GM19397 (cell line): ENCODE results near the gene OTOG.
"Not testable (repeated sequence)": the region's sequence is repeated elsewhere in the genome, so short reads cannot be mapped to it uniquely, and the experiment has no call there.

Source experiments
- ATAC-seq: cut with Tn5 transposase; IDR thresholded peaks from one replicate; pipeline ENCODE4 v1.9.1; 2021; ENCODE audit warnings: mild to moderate bottlenecking, moderate library complexity; ENCODE audit not compliant: unreplicated experiment

OTOG gene

DNA sequence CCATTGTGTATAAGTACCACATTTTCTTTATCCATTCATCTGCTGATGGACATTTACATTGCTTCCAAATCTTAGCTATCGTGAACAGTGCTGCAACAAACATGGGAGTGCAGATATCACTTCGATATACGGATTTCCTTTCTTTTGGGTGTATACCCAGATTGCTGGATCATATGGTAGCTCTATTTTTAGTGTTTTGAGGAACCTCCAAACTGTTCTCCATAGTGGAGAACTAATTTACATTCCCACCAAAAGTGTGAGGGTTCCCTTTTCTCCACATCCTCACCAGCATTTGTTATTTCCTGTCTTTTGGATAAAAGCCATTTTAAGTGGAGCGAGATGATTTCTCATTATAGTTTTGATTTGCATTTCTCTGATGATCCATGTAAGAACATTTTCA lies 75.7 kb downstream of the OTOG start:
- ATAC-seq, result not testable (repeated sequence)

DNA sequence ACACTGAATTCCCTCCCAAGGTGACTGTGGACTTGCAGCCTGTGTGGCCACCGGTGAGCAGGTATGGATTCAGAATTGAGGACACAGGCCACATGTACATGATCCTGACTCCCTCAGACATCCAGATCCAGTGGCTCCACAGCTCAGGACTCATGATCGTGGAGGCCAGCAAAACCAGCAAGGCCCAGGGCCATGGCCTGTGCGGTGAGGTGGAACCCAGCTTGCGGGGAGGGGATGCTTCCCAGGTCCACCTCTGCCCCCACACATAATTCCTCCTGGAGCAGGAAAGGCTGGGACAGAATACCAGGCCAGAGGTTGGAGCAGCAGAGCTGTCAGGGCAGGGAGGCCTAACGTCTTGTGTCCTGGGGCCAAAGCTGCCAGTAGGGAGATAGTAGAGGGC lies 82.1 kb downstream of the OTOG start:
- no peak for ATAC-seq

DNA sequence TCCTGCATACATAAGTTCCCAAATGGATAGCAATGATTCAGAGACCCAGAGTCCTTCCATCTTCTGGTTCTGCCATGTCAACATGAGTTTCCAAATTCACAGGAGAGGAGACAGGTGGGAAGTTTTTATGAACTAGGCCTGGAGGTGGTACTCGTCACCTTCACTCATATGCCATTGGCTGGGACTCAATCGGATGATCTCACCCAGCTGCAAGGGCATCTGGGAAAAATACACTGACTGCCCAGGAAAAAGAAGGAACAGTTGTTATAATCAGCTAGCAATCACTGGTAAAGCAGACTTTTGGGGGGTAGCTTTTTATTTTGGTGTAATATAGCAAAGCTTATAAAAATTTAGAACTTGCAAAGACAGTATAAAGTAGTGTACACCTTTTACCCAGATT lies 83.9 kb downstream of the OTOG start:
- no peak for ATAC-seq

DNA sequence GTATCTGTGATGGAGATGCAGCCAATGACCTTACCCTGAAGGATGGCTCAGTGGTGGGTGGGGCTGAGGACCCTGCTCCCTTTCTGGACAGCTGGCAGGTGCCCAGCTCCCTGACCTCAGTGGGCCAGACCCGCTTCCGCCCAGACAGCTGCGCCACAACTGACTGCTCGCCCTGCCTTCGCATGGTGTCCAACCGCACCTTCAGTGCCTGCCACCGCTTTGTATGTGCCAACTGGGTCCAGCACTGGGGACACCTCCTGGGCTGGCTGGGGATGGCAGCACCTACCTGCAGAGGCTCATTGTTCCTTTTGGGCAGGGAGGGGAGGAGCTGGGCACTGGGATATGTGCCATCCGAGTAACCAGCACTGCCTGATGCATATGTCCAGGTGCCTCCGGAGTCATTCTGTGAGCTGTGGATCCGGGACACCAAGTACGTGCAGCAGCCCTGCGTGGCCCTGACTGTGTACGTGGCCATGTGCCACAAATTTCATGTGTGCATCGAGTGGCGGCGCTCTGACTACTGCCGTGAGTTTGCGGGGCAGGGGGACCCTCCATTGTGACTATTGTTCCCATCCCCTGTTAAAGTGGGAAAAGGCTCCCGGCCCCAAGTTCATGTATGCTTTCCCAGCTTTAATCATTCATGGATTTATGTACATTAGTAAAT lies 84.8 kb downstream of the OTOG start:
- ATAC-seq, result no peak

DNA sequence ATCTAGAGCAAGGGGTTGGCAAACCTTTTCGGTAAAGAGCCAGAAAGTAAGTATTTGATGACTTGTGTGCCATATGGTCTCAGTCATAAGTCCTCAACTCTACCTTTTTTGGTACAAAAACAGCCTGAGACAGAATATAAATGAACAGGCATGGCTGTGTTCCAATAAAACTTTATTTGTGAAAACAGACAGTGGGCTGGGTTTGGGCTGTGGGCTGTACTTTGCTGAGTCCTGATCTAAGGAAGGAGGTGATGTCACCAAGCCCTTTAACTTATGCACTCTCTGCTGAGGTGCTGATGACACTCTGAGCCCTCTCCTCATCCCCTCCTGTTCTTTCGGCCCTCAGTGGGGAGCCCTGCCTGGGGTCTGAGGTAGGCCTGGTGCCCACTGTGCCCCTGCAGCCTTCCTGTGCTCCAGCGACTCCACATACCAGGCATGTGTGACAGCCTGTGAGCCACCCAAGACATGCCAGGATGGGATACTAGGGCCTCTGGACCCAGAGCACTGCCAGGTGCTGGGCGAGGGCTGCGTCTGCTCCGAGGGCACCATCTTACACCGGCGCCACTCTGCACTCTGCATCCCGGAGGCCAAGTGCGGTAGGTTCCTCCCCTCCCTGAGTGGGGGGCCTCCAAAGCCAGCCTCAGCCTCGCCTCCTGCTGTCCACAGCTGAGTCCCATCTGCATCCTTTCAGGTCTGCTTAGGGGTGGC lies 86.4 kb downstream of the OTOG start:
- no peak for ATAC-seq

DNA sequence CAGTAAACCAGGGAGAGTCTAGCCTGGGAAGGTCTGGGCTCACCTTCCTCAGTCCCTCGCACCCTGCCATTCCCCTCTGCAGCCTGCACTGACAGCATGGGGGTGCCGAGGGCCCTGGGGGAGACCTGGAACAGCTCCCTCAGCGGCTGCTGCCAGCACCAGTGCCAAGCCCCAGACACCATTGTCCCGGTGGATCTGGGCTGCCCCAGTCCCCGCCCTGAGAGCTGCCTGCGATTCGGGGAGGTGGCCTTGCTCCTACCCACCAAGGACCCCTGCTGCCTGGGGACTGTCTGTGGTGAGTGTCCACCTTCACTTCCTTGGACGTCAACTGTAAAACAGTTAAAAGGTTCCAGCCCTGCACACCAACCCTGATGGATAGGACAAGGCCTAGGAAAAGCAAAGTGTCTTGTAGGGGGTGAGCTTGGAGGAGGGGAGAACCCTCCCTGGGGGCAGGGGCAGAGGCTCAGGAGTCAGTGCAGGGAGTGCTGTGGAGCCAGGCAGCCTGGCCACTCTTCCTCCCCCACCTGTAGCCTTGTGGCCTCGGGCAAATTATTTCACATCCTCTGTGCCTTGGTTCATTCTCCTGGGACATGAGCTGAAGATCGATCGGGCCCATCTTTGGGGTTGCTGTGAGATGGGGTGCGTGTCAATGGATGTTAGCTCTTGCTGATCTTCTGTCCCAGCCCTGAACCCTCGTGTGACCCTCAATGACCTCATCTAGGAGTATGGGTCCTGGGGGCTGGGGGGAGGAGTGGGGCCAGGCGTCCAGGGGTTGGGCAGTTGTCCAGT lies 87.1 kb downstream of the OTOG start:
- ATAC-seq, result no peak

DNA sequence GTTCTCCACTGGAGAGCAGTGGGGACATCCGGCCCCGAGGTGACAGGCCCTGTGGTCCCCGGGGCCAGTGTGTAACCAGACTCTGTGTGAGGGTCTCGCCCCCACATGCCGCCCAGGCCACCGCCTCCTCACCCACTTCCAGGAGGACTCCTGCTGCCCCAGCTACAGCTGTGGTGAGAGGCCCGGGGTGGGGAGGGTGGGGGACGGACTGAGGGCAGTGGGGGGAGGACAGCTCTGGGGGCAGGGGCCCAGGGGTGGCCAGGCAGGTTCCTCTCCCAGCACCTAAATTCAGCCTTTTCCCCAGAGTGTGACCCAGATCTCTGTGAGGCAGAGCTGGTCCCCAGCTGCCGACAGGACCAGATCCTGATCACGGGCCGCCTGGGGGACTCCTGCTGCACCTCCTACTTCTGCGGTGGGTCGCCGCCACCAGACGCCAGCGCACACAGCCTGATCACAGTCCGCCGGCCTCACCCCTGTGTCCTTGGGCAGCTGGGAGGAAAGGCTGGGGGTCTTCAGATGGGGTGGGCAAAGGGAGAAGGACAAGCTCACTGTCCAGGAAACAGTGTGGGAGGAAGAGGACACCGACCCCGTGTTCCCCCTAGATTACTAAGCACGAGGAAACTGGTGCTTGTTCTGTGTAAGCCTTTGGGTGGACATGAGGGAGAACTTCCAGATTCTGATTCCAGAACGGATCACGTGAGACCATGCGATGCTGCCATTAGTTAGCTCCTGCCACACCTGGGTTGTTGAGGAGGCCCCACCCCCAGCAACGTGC lies 87.9 kb downstream of the OTOG start:
- no peak for ATAC-seq

DNA sequence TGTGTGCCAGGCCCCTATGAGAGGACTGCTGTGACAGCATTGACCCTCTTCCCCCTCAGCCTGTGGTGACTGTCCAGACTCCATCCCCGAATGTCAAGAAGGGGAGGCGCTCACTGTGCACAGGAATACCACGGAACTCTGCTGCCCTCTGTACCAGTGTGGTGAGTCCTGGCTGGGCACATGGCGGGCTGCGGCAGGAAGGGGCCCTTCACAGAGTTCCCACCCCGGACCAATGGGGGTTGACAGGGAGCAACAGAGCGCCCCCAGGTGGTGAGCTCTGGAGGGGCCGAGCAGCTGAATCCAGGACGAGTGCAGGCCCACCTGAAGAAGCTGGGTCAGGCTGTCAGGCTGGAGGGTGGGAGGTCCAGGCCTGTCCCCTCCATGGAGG lies 88.5 kb downstream of the OTOG start:
- no peak for ATAC-seq

DNA sequence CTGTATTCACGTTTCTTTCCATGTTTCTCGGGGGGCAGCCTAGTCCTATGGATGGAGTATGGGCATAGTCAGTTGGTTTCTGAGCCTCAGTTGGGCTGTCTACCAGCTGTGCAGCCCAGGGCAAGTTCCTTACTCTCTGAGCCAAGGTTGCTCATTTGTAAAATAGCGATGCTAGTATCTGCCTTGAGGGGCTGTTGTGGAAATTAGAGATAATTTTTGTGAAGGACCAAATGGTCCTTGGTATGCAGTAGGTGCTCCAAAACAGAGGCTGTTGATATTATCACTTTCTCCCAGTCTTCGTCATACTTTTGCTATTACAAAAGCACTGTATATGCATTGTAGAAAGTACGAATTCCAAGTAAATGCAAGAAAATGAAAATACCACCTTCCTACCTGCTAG lies 89.7 kb downstream of the OTOG start:
- no peak for ATAC-seq

DNA sequence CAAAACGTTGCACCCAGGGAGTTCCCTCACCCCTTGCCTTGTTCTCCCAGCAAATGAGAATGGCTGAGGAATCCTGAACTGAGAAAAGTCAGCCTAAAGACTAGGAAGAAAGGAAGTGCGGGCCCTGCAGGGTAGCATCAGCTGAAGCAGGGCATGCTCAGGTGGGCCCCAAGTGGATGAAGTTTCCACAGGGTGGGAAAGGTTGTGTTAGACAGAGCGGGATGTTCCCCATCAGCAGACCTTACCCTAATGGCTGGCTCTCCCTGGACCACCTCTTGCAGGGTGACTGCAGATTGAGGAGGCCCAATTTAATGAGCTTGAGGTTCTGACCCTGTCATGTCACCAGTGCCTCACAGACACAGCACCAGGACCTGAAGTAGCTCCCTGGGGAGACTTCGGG lies 90.8 kb downstream of the OTOG start:
- ATAC-seq, result no peak

DNA sequence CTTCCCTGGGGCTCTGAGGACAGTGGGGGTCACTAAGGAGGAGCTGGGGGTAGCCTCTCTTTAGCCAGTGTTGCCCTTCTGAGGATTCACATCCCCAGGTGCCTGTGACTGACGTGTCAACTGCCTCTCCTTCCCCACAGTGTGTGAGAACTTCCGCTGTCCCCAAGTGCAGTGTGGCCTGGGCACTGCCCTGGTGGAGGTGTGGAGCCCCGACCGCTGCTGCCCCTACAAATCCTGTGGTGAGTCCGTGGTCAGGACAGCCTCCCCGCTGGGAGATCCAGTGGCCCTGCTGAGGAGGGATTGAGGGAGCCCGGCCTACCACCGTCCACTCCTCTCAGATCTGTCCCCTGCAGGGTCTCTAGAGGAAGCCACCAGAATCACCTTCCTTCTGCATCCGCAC lies 91.3 kb downstream of the OTOG start:
- no peak for ATAC-seq

DNA sequence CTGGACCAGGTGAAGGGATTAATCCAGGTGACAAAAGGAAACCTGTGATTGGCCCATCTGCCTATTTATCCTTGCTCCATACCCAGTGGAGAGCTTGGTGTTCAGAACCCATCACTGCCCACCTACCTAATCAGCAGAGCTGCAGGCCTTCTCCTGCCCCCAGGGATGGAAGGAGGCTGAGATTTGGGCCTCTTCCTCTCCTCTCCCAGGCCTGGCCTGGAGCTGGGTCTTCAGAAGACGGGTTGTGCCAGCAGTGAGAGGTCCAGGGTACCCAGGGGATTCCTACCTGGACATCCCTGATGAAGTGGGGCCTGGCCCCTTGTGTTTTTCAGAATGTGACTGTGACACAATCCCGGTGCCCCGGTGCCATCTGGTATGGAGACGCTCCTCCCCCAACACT lies 92.0 kb downstream of the OTOG start:
- ATAC-seq, result no peak

DNA sequence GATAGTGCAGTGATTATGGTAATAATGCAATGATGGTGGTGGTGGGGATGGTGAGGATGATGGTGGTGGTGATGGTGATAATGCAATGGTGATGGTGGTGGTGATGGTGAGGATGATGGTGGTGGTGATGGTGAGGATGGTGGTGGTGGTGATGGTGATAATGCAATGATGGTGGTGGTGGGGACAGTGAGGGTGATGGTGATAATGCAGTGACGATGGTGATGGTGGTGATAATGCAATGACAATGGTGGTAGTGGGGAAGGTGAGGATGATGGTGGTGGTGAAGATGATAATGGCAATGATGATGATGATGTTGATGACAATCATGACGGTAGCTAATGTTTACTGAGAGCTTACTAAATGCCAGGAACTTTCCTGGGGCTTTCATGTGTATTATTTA lies 92.7 kb downstream of the OTOG start:
- no peak for ATAC-seq

DNA sequence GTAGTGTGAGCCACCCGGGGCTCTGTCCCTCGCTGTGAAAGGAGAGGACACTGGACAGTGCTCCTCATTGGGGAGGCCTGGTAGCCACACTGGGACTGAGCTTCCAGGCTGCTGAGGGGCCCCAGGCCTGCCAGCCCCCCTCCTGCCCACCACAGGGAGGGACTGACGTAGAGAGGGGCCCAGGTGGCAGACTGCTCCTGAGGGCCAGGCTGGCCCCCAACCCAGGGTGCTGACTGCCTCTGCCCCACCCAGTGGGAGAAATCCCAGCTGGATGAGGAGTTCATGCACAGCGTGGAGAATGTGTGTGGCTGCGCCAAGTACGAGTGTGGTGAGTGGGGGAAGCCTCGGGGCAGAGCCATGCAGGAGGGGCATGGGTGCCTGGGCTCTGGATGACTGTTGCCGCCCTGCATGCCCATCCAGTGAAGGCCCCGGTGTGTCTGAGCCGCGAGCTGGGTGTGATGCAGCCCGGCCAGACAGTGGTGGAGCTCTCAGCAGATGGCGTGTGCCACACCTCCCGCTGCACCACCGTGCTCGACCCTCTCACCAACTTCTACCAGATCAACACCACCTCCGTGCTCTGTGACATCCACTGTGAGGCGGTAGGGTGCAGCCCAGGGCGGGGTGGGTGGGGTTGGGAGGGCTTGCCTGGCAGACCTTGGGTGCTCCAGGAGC lies 93.6 kb downstream of the OTOG start:
- no peak for ATAC-seq

DNA sequence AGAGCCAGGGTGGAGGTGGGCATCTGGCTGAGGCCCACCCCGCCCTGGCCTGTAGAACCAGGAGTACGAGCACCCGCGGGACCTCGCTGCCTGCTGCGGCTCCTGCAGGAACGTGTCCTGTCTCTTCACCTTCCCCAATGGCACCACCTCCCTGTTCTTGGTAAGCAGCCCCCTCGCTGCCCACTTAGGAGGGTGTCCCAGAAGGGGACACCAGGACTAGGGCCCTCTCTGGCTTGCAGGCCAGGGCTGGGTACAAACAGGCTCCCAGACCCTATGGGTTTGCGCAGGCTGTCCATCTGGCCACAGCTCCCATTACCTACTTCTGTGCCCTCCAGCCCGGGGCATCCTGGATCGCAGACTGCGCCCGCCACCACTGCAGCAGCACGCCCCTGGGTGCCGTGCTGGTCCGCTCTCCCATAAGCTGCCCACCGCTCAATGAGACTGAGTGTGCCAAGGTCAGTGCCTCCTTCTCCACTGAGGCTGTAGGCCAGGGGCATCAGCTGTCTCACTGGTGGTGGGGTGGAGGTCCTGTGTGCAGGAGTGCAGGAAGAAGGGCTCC lies 94.8 kb downstream of the OTOG start:
- no peak for ATAC-seq

DNA sequence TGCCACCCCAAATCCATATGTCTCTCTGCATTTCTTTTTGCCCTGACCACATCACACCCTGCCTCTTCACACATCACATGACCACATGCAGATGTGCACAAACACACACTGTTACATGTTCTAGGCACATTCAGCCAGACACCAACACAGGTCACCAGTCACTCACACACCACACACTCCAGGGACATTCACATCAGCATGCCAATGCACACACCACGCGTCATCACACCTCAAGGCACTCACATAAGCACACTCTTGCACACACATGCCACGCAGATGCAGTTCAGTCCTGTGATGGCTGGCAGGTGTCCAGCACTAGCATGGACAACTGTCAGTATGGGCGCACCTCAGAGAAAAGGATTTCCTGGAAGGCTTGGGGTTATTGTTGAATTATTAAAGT lies 95.3 kb downstream of the OTOG start:
- ATAC-seq, result no peak

DNA sequence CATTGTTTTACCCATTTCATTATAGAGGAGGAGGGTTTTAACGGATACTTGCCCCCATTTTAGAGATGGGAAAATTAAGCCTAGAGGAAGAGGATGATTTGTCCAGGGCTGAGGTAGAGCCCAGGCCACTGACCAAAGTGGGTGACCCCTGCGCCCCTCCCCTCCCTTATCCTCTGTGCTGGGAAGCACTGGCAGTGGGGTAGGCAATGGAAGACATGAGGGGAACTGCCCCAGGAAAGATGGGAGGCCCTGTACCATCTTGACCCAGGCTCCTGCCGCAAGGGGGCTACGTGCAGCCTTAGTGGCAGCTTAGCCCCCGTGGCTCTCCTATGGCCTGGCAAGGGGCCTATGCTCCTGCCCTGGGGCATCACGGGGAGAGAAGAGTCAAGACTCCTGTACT lies 95.9 kb downstream of the OTOG start:
- ATAC-seq, result no peak

DNA sequence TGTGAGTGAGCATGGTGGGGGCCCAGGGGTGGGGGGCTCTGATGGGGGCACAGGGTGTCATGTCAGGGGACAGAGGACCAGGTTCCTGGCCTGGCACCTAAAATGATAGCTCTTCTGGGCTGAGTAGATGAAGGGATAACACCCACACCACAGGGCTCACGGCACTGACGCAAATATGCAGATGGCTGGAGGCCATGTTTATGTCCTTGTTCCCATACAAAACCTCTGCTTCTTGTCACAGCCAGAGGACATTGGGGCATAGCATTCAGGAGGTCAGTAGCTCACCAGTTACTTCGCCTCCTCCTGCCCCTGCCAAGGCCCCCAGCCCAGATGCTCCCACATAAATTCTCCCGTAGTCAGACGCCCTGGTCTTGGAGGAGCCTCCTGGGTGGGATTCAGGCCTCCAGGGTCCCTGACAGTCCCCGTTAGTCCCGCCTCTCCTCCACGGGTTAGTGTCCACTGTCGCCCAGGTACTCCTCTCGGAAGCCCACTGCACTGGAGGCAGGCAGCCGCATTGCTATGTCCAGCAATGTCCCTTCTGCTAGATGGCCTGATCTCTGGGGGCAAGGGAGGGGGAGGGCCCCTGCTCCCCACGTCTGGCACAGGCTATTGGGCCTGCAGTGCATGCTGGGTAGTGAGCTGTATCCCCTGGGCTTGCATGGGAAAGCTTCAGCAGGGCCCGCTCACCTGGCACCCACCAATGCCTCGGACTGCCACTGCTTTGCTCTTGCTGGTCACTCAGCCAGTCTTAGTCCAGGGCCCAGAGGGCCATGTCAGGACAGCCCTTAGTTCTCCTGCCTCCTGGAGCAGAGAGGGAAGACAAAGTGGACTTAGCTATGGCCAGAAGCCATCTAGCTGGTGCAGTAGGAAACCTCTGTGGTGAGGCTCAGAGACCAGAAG lies 96.7 kb downstream of the OTOG start:
- ATAC-seq, result no peak

DNA sequence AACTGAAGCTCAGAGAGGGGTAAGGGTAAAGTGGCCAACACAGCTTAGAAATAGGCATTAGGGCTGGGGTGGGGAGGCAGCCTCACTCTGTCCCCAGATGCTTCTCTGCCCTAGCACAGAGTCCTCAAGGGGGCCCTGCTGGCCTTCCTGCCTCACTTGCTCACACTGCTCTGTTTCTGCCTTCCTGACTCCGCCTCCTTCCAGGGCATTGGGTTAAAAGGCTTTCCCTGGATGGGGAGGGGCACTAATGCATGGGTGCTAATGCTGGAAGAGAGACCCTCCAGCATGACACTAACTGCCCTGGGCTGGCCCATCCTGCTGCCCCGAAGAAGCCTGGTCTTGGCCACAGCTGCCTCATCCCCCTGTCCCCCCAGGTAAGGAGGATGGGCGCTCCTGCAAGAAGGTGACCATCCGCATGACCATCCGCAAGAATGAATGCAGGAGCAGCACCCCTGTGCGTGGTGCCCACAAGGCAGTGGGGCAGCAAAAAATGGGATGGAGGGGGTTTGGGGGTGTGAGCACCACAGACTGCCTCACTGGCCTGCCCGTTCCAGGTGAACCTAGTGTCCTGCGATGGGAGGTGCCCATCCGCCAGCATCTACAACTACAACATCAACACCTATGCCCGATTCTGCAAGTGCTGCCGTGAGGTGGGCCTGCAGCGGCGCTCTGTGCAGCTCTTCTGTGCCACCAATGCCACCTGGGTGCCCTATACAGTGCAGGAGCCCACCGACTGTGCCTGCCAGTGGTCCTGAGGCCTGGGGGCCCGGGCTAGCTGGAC lies 98.3 kb downstream of the OTOG start:
- ATAC-seq, result no peak
